Measurements from ENCODE around the gene TTLL9.

The TTLL9 gene

DNA sequence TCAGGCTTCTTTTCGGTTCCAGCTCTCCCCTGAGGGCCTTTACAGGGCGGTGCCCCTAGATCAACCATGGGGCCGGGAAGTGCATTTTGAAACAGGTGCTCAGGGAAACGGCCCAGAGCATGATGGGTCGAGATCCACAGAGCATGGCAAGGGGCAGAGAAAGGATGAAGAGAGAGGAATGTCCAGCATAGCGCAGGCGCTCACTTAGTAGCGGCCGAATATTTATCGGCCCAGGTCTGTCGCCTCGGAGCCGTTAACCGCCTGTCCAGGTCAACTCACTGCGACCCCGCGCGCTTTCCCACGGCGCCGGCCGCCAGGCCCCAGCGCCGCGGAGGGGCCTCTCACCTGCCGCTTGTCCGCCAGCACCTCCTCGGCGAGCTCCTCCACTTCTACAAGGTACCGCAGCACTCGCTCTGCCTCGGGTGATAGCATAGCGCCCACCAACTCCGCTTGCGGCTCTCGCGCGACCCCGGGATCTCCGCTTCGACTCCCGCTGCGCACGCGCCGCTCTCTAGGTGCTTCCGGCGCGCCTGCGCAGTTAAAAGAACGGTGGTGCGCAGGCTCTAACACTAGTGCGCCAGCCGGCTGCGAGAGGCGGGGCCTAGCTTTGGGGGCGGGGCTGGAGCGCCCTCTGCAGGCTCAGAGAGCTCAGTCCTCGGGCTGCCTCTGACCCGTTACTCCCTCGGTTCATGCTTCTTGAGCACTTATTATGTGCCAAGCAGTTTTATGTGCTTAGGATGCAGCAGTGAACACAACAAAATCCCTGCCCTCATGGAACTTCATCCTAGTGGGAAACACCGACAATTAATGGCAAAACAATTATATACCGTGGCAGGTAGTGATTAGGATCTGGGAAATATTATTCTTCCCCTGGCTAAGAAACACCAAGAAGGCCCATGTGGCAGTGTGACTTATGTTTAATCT lies 81.4 kb downstream of the TTLL9 start, which contains the start of gene PDRG1:
PDRG1 (minus strand) TSS at position 517 of the 924 bp plus-strand sequence; CDS start at position 432, 85 bp downstream.
- peak; percentile 97 for DNase-seq

DNA sequence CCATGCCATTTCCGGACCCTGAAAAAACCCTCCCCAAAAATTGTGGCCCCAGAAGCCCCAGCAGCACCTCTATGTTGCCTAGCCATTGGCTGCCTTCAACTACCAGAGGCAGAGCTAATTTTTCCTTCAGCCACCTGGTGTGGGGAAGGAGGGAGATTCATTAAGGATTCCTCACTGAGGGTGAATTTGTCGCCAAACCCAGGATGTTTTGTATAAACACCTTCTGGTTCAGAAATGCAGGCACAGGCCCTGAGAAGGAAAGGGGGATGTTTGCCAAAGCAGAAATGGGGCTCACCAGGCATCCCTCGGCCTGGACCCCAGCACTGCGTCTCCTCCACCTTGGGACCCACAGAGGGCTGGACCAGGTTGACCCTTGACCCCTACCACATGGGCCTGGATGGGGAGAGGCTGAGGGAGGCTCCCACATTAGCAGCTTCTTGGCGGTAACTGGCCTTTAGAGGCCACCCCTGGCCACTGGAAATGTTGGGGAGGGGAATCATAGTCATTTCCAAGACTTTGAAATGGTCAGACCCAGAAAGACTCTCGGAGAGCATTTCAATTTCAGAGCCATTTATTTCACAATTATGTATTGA lies 83.2 kb downstream of the TTLL9 start:
- no peak for DNase-seq

DNA sequence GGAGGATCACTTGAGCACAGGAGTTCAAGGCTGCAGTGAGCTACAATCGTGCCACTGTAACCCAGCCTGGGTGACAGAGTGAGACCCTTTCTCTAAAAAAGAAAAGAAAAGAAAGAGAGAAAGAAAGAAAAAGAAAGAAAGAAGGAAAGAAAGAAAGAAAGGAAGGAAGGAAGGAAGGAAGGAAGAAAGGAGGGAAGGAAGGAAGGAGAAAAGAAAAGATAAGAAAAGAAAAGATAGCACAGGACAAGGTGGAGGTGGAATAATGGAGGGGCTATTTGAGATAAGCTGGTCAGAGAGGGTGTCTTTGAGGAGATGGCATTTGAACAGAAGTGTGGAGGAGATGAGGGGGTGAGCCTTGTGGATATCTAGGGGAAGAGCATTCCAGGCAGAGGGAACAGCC lies 84.1 kb downstream of the TTLL9 start:
- DNase-seq = no peak

GRCh38 chr20:31956556-31957526 lies 86.4 kb downstream of the TTLL9 start:
- DNase-seq = no peak

- DNase-seq = no peak
These were observed 92.3 kb downstream of the TTLL9 start for GRCh38 chr20:31962761-31963160.

DNA sequence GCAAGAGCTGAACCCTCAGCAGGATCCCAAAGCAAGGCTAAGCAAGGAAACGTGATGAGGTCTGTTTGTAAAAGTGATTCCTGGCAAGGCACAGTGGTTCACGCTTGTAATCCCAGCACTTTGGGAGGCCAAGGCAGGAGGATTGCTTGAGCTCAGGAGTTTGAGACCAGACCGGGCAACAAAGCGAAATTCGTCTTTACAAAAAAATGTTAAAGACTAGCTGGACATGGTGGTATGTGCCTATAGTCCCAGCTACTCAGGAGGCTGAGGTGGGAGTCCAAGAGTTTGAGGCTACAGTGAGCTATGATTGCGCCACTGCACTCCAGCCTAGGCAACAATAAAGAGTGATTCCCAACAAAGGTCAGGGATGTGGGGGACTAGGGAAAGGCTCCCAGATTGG lies 93.5 kb downstream of the TTLL9 start:
- DNase-seq = no peak

DNA sequence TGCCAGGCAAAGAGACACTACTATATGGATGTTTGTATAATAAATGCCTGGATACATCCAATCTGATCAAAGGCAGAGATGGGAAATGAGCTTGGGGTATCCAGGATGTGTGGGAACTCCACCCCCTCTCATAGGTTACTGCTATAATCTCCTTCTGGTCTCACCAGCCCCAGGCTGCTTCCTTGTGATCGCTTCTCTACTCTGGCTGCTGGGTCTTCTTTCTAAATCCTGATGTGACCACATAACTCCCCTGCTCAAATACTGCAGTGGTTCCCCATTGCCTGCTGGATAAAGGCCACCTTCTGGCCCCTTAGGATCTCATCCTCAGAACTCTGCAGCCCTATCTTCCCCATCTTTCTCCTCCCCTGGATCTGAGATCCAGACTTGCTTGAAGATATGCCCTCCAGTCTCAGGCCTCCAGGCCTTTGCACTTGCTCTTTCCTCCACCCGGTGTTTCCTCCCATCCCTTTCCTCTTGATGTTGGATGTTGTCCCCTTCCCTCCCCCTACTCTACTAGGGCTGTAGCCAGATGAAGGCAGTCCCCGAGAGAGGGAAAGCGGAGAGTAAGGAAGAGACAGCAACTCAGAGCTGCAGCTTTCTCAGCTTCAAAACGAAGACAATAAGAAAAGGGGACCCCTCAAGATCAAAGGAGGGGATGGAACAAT lies 96.7 kb downstream of the TTLL9 start:
- DNase-seq = no peak

DNA sequence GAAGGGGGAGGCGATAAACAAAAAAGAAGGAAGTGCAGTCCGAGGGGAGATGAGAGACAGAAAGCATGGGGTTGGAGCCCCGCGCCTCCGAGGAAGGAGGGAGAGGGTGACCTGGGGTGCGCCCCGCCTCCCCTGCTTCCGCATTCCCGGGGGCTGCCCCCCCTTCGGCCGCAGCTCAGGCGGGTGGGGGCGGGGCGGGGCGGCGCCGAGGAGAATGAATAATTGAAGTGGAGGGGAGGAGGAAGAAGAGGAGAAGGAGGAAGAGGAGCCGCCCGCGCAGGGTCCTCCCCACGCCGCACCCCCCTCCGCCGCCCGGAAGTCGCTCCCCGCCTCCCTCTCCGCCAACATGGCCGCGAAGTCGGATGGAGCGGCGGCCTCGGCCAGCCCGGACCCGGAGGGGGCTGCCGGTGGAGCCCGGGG lies 97.4 kb downstream of the TTLL9 start, which contains the start of gene XKR7:
XKR7 (plus strand) TSS at position 322 of the 420 bp plus-strand sequence; CDS start at position 347, 25 bp downstream.
- DNase-seq = no peak

DNA sequence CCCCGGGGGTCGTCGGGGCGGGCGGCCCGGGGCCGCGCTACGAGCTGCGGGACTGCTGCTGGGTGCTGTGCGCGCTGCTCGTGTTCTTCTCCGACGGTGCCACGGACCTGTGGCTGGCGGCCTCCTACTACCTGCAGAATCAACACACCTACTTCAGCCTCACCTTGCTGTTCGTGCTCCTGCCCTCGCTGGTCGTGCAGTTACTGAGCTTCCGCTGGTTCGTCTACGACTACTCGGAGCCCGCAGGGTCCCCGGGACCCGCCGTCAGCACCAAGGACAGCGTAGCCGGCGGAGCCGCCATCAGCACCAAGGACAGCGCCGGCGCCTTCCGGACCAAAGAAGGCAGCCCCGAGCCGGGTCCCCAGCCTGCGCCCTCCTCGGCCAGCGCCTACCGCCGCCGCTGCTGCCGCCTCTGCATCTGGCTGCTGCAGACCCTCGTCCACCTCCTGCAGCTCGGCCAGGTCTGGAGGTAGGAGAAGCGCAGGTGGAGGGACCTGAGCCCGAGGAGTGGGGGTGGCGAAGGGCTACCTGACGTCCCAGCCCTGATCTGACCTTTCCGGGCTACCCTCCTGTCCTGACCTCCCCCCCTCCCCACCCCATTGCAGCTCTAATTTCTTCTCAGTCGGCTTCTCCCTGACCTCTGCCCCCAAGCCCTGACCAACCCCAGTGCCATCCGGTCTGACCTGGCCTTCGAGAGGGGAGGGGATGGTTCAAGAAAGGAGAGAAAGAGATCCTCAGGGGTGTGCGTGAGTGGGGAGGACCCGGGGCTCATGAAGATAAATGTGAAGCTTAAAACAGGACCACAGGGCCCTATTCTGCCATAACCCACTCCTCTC lies 98.1 kb downstream of the TTLL9 start:
- DNase-seq = peak; percentile 51

GRCh38 chr20:31969991-31970390 lies 99.6 kb downstream of the TTLL9 start:
- no peak for DNase-seq

- DNase-seq = no peak
These were observed 102.1 kb downstream of the TTLL9 start for GRCh38 chr20:31972471-31973021.

DNA sequence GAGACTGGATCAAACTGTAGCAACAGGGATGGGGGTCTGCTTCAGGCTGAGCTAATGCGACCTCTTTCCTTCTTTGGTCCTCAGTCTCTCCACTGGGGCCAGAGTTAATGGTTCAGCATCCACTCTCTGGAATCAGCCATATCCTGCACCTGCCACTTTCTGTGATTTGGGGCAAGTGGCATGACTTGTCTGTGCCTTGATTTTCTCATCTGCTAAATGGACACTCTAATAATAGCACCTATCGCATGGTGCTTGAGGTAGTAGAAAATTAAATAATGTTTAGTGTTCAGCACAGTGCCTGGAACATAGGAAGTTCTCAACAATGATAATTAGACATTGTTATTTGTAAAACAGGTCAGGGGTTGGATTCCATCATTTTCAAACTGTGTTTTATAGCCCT lies 103.9 kb downstream of the TTLL9 start:
- DNase-seq = no peak

DNA sequence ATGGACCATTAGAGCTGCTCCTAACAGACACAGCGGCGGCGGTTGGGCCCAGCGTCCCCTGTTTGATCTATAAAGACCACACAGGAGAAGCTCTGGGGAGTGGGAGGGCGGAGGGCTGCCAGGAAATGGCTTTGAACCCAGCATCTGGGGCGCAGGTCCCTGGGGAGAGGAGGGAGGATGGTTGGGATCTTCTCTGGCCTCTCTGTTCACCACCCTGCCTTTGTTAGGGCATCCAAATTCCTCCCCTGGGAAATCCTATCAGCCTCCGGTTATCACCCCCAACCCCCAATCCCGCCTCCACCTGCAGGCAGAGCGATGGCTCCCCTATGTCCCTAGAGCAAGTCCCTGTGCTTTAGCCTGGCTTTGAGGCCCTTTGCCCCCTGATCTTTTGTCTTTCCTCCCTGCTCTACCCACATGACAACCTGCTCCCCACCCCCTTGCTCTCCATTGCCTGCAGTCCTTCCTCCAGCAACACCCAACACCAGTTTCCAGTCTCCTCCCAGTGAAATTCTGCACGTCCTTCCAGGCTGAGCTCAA lies 104.6 kb downstream of the TTLL9 start:
- DNase-seq = no peak

GRCh38 chr20:31975874-31976273 lies 105.4 kb downstream of the TTLL9 start:
- no peak for DNase-seq

- no peak for DNase-seq
These were observed 106.6 kb downstream of the TTLL9 start for GRCh38 chr20:31977080-31977479.

- no peak for DNase-seq
These were observed 109.4 kb downstream of the TTLL9 start for GRCh38 chr20:31979713-31980426.

DNA sequence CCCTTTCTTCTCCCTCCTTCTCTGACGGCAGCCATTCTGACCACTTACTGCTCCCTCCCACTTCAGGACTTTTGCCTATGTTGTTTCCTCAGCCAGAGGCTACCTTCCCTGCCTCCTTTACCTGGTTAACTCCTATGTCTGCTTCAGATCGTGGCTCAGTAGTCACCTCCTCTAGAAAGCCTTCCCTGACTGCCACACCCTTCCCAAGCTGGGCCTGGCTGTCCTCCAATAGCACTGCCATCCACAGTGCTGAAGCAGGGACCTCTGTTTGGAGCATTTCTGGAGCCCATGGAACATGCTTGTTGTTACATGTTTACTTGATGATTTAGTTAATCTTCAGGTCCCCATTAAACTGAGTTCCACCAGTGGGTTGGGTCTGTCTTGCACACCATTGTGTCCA lies 111.3 kb downstream of the TTLL9 start:
- no peak for DNase-seq

GRCh38 chr20:31984981-31985471 lies 114.6 kb downstream of the TTLL9 start:
- no peak for DNase-seq

DNA sequence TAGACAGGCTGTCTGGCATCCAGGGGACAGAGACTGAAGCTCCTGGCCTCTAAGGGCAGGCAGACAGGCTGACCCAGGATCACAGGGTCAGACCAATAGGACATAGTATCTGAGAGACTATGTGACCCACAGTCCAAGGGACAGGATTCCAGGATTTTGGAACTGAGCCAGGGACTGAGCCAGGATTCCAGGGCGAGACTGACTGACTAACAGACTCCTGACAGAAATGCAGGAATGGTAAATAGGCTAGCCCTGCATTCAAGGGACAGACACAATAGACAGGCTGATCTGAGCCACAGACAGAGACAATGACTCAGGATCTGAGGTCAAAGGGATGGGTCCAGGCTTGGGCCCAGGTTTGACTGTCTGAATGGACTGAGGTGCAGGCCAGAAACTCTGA lies 117.3 kb downstream of the TTLL9 start:
- DNase-seq = no peak
